Psoas muscle (tissue), 8 donors: ENCODE data around the gene TRIM44. TPM values are rescaled to one million over a fixed set of nuclear protein-coding genes. Genes with fewer than 3 reads are reported as not detected.

Experiments used
- ATAC-seq, 4 donors: fragments of 200-7000 bp; cut with Tn5 transposase; one replicate each; pipeline ENCODE4 v1.9.1; 2020; ENCODE audit warnings: moderate library complexity in 3 of 4, mild to moderate bottlenecking in 2 of 4
- DNase-seq, 2 donors: peaks; one replicate each; pipeline ENCODE4 v3.0.0-alpha.2; 2020
- H3K27ac ChIP-seq: fragments of 200-600 bp; one replicate; pipeline ENCODE4 v1.8.0; 2022
- H3K27me3 ChIP-seq, 3 donors: fragments of 200-600 bp in 1 of 3; one replicate each; pipeline versions ENCODE4 v1.6.1 to v1.8.0; 2013 to 2022; ENCODE audit warnings: low read length in 2 of 3, mild to moderate bottlenecking in 2 of 3, moderate library complexity in 1 of 3; ENCODE audit not compliant: insufficient read depth in 3 of 3
- H3K36me3 ChIP-seq, 2 donors: fragments of 200-600 bp in 1 of 2; one replicate each; pipeline versions ENCODE4 v1.6.1 to v1.8.0; 2013 to 2022; ENCODE audit warnings: low read depth in 1 of 2, mild to moderate bottlenecking in 1 of 2, moderate library complexity in 1 of 2; ENCODE audit not compliant: insufficient read depth in 1 of 2
- H3K4me1 ChIP-seq: fragments of 200-600 bp; one replicate; pipeline ENCODE4 v1.8.0; 2022
- H3K4me3 ChIP-seq: fragments of 200-600 bp; one replicate; pipeline ENCODE4 v1.8.0; 2022; ENCODE audit warnings: mild to moderate bottlenecking
- H3K9me3 ChIP-seq: fragments of 200-600 bp; one replicate; pipeline ENCODE4 v1.8.0; 2022
- CTCF ChIP-seq: fragments of 200-600 bp; IDR thresholded peaks from one replicate; pipeline ENCODE4 v1.8.0; 2022; ENCODE audit warnings: antibody characterized with exemption
- WGBS, 3 donors: extraction: QIAGEN DNeasy Blood & Tissue Kit; methylation state at CpG; one replicate each; pipeline versions ENCODE4 v1.1.6 to v1.1.7; 2013; 5-methylcytosine and 5-hydroxymethylcytosine counted together
- intact Hi-C, 2 donors: fragments of 100-400 bp; cut with DNase I; formaldehyde crosslinking; loops; one replicate each; pipeline versions ENCODE4 v1.11.0 to v1.14.2; 2022
- polyA plus RNA-seq, 3 donors: library from polyadenylated mRNA; stranded (reverse); fragments of 200-250 nt; gene quantifications; one replicate each; pipeline ENCODE4 v1.2.3, GENCODE V29; 2013
- total RNA-seq, 4 donors: library from RNA; stranded (reverse); fragmentation: NEBNext Ultra II Directional in 2 of 4; extraction: Animal tissue kit (Norgen Biotek cat#: 25700) in 2 of 4; gene quantifications; one replicate each; pipeline versions ENCODE4 v1.2.1 to v1.2.4, GENCODE V29; 2021 to 2023
- donor health status: healthy with polysubstance abuse.
- donor health status: DM: no; HTN: no; CAD: no; lungs with moderate emphysema.
- donor health status: Bipolar disorder and iron deficiency.
- donor health status: healthy.
- donor health status: DM: yes; HTN: yes; CAD: no.
- donor health status: DM: no; HTN: no; CAD: no.
- donor health status: DM: no; HTN: no; CAD: no.
- donor health status: DM: yes; HTN: yes; CAD: no.

TRIM44 gene
- total and polyA plus RNA-seq, 7 donors = 6.8 to 46.8 (median 34.0) TPM

GRCh38 chr11:35629511-35629910 lies 33.1 kb upstream of the TRIM44 start:
- intact Hi-C loops = no loop called here

GRCh38 chr11:35629914-35630313 lies 32.7 kb upstream of the TRIM44 start:
- Histone ChIP-seq H3K4me3 (no peak overlapping the region), H3K9me3 (no peaks in the 10 kb centered on the region), H3K36me3 (no peaks in the 10 kb centered on the region), H3K4me1 (no peaks in the 10 kb centered on the region), H3K27me3 (peaks cover 0 to 16% (median 0%) of the 10 kb centered on the region in 3 donors), H3K27ac (no peak overlapping the region)
- DNase-seq (no peak), ATAC-seq (peak in 3 of 4 donors; percentile 21 to 56 (median 47))
- no peak for TF ChIP-seq CTCF
- 26 to 41% (median 33%) methylated on average over 6 of the region's 6 CpGs for WGBS, 3 donors
- intact Hi-C loops = no loop called here

More at GRCh38 chr11:35629511-35629910, 33.1 kb upstream of the TRIM44 start:
- no peaks in the 10 kb centered on the region for H3K4me1 ChIP-seq
- DNase-seq (no peak), ATAC-seq (no peak)
- TF ChIP-seq CTCF = no peak
- H3K9me3 ChIP-seq = no peaks in the 10 kb centered on the region
- no peak overlapping the region for H3K27ac ChIP-seq
- H3K4me3 ChIP-seq = no peak overlapping the region
- 72 to 90% (median 73%) methylated on average over 4 of the region's 4 CpGs for WGBS, 3 donors
- no peaks in the 10 kb centered on the region for H3K36me3 ChIP-seq
- H3K27me3 ChIP-seq = peaks cover 0 to 16% (median 0%) of the 10 kb centered on the region in 3 donors

GRCh38 chr11:35631891-35632290 lies 30.7 kb upstream of the TRIM44 start:
- intact Hi-C loops = no loop called here
- Histone ChIP-seq H3K27ac (no peak overlapping the region), H3K4me3 (no peak overlapping the region), H3K4me1 (no peaks in the 10 kb centered on the region), H3K36me3 (no peaks in the 10 kb centered on the region), H3K27me3 (peaks cover 0 to 16% (median 0%) of the 10 kb centered on the region in 3 donors), H3K9me3 (no peaks in the 10 kb centered on the region)
- ATAC-seq (no peak), DNase-seq (no peak)
- TF ChIP-seq CTCF = no peak
- 70 to 74% (median 71%) methylated on average over 3 of the region's 3 CpGs for WGBS, 3 donors

- no peak overlapping the region for H3K27ac ChIP-seq
- no peak overlapping the region for H3K4me3 ChIP-seq
- DNase-seq (no peak), ATAC-seq (no peak)
- no peaks in the 10 kb centered on the region for H3K36me3 ChIP-seq
- H3K27me3 ChIP-seq = peaks cover 0 to 16% (median 0%) of the 10 kb centered on the region in 3 donors
- intact Hi-C loops = no loop called here
- no peaks in the 10 kb centered on the region for H3K9me3 ChIP-seq
- TF ChIP-seq CTCF = no peak
- 47 to 58% (median 54%) methylated on average over 1 of the region's 1 CpG for WGBS, 3 donors
- H3K4me1 ChIP-seq = no peaks in the 10 kb centered on the region
Observed at GRCh38 chr11:35632301-35632700, 30.3 kb upstream of the TRIM44 start.

- no peak for DNase-seq
- Histone ChIP-seq H3K27me3 (peaks cover 0 to 12% (median 0%) of the 10 kb centered on the region in 3 donors), H3K27ac (no peak overlapping the region), H3K4me1 (no peaks in the 10 kb centered on the region), H3K9me3 (no peaks in the 10 kb centered on the region), H3K4me3 (no peak overlapping the region), H3K36me3 (no peaks in the 10 kb centered on the region)
- no peak for TF ChIP-seq CTCF
- WGBS, 3 donors = 70 to 94% (median 84%) methylated on average over 4 of the region's 4 CpGs
- intact Hi-C loops = no loop called here
- no peak for ATAC-seq
Observed at GRCh38 chr11:35633827-35634423, 28.6 kb upstream of the TRIM44 start.
